Gastrocnemius medialis (tissue), 4 donors: ENCODE results near the gene COL4A4.

Experiments
- CTCF ChIP-seq, 5 experiments: fragments of 450-650 bp in 3 of 5; fragments of 200-600 bp in 2 of 5; sonication (generic) in 2 of 5; IDR thresholded peaks in 4 of 5; conservative IDR thresholded peaks in 1 of 5; 1 replicate in 4 of 5; 2 replicates in 1 of 5; pipeline ENCODE4 v1.5.1; 2016 to 2019; ENCODE audit warnings: antibody characterized with exemption in 5 of 5, mild to moderate bottlenecking in 3 of 5, moderate library complexity in 3 of 5
- POLR2A ChIP-seq, 2 donors: fragments of 450-650 bp; IDR thresholded peaks; one replicate each; pipeline ENCODE4 v1.6.1; 2017; ENCODE audit warnings: antibody characterized with exemption in 2 of 2, mild to moderate bottlenecking in 2 of 2, moderate library complexity in 2 of 2

- TF ChIP-seq CTCF (IDR thresholded peaks at IDR 0.05 in 4 of 5, conservative IDR thresholded peaks at IDR 0.05 in 1 of 5) (no peak), POLR2A (IDR thresholded peaks at IDR 0.05) (no peak)
Observed at GRCh38 chr2:227058888-227059399, 105.1 kb downstream of the COL4A4 start.
